CD4-positive, alpha-beta T cell treated with Interleukin-10 for 1 hour (primary cell): ENCODE data around the gene FAM229A.
"Not testable (repeated sequence)": the region's sequence is repeated elsewhere in the genome, so short reads cannot be mapped to it uniquely, and the experiment has no call there.

Experiments used
- DNase-seq: peaks from one replicate; pipeline ENCODE4 v3.0.0-alpha.2; 2020

The FAM229A gene

GRCh38 chr1:32362474-32363313 is at the start of gene FAM229A, which contains the start of gene TSSK3:
TSS of gene FAM229A (minus strand) at chr1:32362485. CDS start at chr1:32362091, 394 bp downstream.
TSS of gene TSSK3 (plus strand) at chr1:32362539. CDS start at chr1:32362702, 163 bp downstream.
- no peak for DNase-seq

GRCh38 chr1:32411261-32411660 is 49.0 kb upstream of the FAM229A start:
- DNase-seq: no peak

- DNase-seq: no peak
Measured at GRCh38 chr1:32406629-32407111, 44.4 kb upstream of the FAM229A start.

GRCh38 chr1:32405672-32406467 is 43.6 kb upstream of the FAM229A start:
- no peak for DNase-seq

- no peak for DNase-seq
Measured at GRCh38 chr1:32404946-32405345, 42.7 kb upstream of the FAM229A start.

GRCh38 chr1:32400876-32401631 is 38.8 kb upstream of the FAM229A start:
- DNase-seq: peak; percentile 55

GRCh38 chr1:32399843-32400242 is 37.6 kb upstream of the FAM229A start:
- DNase-seq: no peak

GRCh38 chr1:32398401-32398800 is 36.1 kb upstream of the FAM229A start:
- no peak for DNase-seq

- not testable (repeated sequence) for DNase-seq
Measured at GRCh38 chr1:32396524-32396923, 34.2 kb upstream of the FAM229A start.

GRCh38 chr1:32394890-32395432 is 32.7 kb upstream of the FAM229A start:
- DNase-seq: no peak

GRCh38 chr1:32394141-32394889 is 32.0 kb upstream of the FAM229A start, which contains the start of gene BSDC1:
TSS of gene BSDC1 (minus strand) at chr1:32394441. CDS start at chr1:32394414, 27 bp downstream.
- peak; percentile 99 for DNase-seq

- peak; percentile 47 for DNase-seq
Measured at GRCh38 chr1:32393832-32394140, 31.5 kb upstream of the FAM229A start.

GRCh38 chr1:32393136-32393535 is 30.9 kb upstream of the FAM229A start:
- DNase-seq: no peak

- DNase-seq: no peak
Measured at GRCh38 chr1:32392325-32392724, 30.0 kb upstream of the FAM229A start.

- DNase-seq: no peak
Measured at GRCh38 chr1:32390904-32391870, 28.9 kb upstream of the FAM229A start.

- no peak for DNase-seq
Measured at GRCh38 chr1:32388641-32389040, 26.4 kb upstream of the FAM229A start.

- no peak for DNase-seq
Measured at GRCh38 chr1:32386676-32387392, 24.5 kb upstream of the FAM229A start.

- DNase-seq: no peak
Measured at GRCh38 chr1:32380057-32380456, 17.8 kb upstream of the FAM229A start.

- DNase-seq: no peak
Measured at GRCh38 chr1:32377541-32378220, 15.4 kb upstream of the FAM229A start.
